Loucy (cell line): ENCODE measurements around the gene ARID1B.
"Not testable (repeated sequence)": the region's sequence is repeated elsewhere in the genome, so short reads cannot be mapped to it uniquely, and the experiment has no call there.

Experiments
- H2AFZ ChIP-seq: fragments of 200-600 bp; sonication (generic); 2 replicates; pipeline ENCODE4 v1.6.0; 2016; ENCODE audit warnings: antibody characterized with exemption, mild to moderate bottlenecking, low read length, moderate library complexity
- H3F3A ChIP-seq: fragments of 200-600 bp; 2 replicates; pipeline ENCODE4 v1.6.0; 2016; ENCODE audit warnings: antibody characterized with exemption, low read depth, mild to moderate bottlenecking
- H3K27me3 ChIP-seq: fragments of 200-600 bp; sonication (generic); 2 replicates; pipeline ENCODE4 v1.6.1; 2014; ENCODE audit warnings: low read length, mild to moderate bottlenecking; ENCODE audit not compliant: insufficient read depth, poor library complexity, severe bottlenecking
- H3K36me3 ChIP-seq: fragments of 200-600 bp; sonication (generic); 2 replicates; pipeline ENCODE4 v1.6.1; 2016; ENCODE audit warnings: low read length; ENCODE audit not compliant: insufficient read depth
- H3K4me1 ChIP-seq: fragments of 200-600 bp; sonication (generic); 2 replicates; pipeline ENCODE4 v1.5.1; 2014; ENCODE audit warnings: low read length, mild to moderate bottlenecking; ENCODE audit not compliant: insufficient read depth, poor library complexity, severe bottlenecking
- H3K4me2 ChIP-seq: fragments of 200-600 bp; sonication (generic); 2 replicates; pipeline ENCODE4 v1.6.0; 2014; ENCODE audit warnings: antibody characterized with exemption, low read length, low read depth, mild to moderate bottlenecking; ENCODE audit not compliant: poor library complexity, severe bottlenecking
- H3K4me3 ChIP-seq: fragments of 200-600 bp; sonication (generic); 2 replicates; pipeline ENCODE4 v1.5.1; 2014; ENCODE audit warnings: low read length, mild to moderate bottlenecking, mixed read lengths; ENCODE audit not compliant: poor library complexity, severe bottlenecking
- H3K79me2 ChIP-seq: fragments of 200-600 bp; sonication (generic); 2 replicates; pipeline ENCODE4 v1.6.1; 2014; ENCODE audit warnings: low read length; ENCODE audit not compliant: insufficient read depth
- H3K9ac ChIP-seq: fragments of 200-600 bp; sonication (generic); 2 replicates; pipeline ENCODE4 v1.6.0; 2014; ENCODE audit warnings: mild to moderate bottlenecking, low read depth, low read length, moderate library complexity; ENCODE audit not compliant: poor library complexity, severe bottlenecking
- H3K9me2 ChIP-seq: fragments of 200-600 bp; sonication (generic); replicated peaks from 2 replicates; pipeline ENCODE4 v1.6.1; 2016; ENCODE audit warnings: low read depth, low read length, mixed read lengths
- H3K9me3 ChIP-seq: fragments of 200-600 bp; sonication (generic); 2 replicates; pipeline ENCODE4 v1.6.1; 2014; ENCODE audit warnings: mild to moderate bottlenecking, antibody characterized with exemption, low read length, low read depth; ENCODE audit not compliant: insufficient read depth
- H4K20me1 ChIP-seq: fragments of 200-600 bp; sonication (generic); 2 replicates; pipeline ENCODE4 v1.6.0; 2014; ENCODE audit warnings: antibody characterized with exemption, low read length, mild to moderate bottlenecking; ENCODE audit not compliant: insufficient read depth, poor library complexity, severe bottlenecking
- CTCF ChIP-seq: fragments of 200-600 bp; sonication (generic); conservative IDR thresholded peaks from 2 replicates; pipeline ENCODE4 v1.5.1; 2014; ENCODE audit warnings: mild to moderate bottlenecking, antibody characterized with exemption, low read length
- EZH2phosphoT487 ChIP-seq: fragments of 200-600 bp; IDR thresholded peaks from 2 replicates; pipeline ENCODE4 v1.6.1; 2018; ENCODE audit warnings: antibody characterized with exemption, mild to moderate bottlenecking, moderate library complexity, borderline replicate concordance

ARID1B gene

GRCh38 chr6:157037165-157037564 is 260.0 kb downstream of the ARID1B start:
- Histone ChIP-seq H4K20me1 (peaks cover 32% of the 10 kb centered on the region), H3K4me2 (no peak overlapping the region), H3K9me3 (no peaks in the 10 kb centered on the region), H3K79me2 (peaks cover 54% of the 10 kb centered on the region), H3K4me1 (peaks cover 21% of the 10 kb centered on the region), H3F3A (no peaks in the 10 kb centered on the region), H3K9me2 (no peaks in the 10 kb centered on the region), H3K36me3 (peaks cover 11% of the 10 kb centered on the region; the same call in 1 of the 2 replicates), H3K27me3 (no peaks in the 10 kb centered on the region), H2AFZ (no peak overlapping the region), H3K9ac (no peak overlapping the region), H3K4me3 (no peak overlapping the region)
- TF ChIP-seq EZH2phosphoT487 = no peak
- no peak for TF ChIP-seq CTCF

- Histone ChIP-seq H3K79me2 (peaks cover 47% of the 10 kb centered on the region), H3F3A (no peaks in the 10 kb centered on the region), H3K9me3 (no peaks in the 10 kb centered on the region), H3K9ac (no peak overlapping the region), H3K27me3 (no peaks in the 10 kb centered on the region), H3K9me2 (no peaks in the 10 kb centered on the region), H3K4me3 (no peak overlapping the region), H3K36me3 (peaks cover 12% of the 10 kb centered on the region; the same call in 1 of the 2 replicates), H3K4me1 (peaks cover 18% of the 10 kb centered on the region), H3K4me2 (no peak overlapping the region), H4K20me1 (peaks cover 26% of the 10 kb centered on the region), H2AFZ (no peak overlapping the region)
- TF ChIP-seq CTCF (no peak), EZH2phosphoT487 (no peak)
Measured at GRCh38 chr6:157038610-157039009, 261.4 kb downstream of the ARID1B start.

GRCh38 chr6:157039639-157040038 is 262.5 kb downstream of the ARID1B start:
- H3K9ac ChIP-seq, H3K4me2 ChIP-seq, H2AFZ ChIP-seq, H3K9me2 ChIP-seq, H3K9me3 ChIP-seq, H3K27me3 ChIP-seq, H3F3A ChIP-seq, H3K4me3 ChIP-seq: not testable (repeated sequence)
- Histone ChIP-seq H3K36me3 (peaks cover 14% of the 10 kb centered on the region; the same call in 1 of the 2 replicates), H3K79me2 (peaks cover 44% of the 10 kb centered on the region), H4K20me1 (peaks cover 18% of the 10 kb centered on the region), H3K4me1 (peaks cover 12% of the 10 kb centered on the region)

GRCh38 chr6:157040191-157040590 is 263.0 kb downstream of the ARID1B start:
- Histone ChIP-seq H3K4me2 (no peak overlapping the region), H4K20me1 (peaks cover 13% of the 10 kb centered on the region), H3K4me1 (peaks cover 6% of the 10 kb centered on the region), H3K79me2 (peaks cover 40% of the 10 kb centered on the region), H3F3A (no peaks in the 10 kb centered on the region), H3K27me3 (no peaks in the 10 kb centered on the region), H3K4me3 (no peak overlapping the region), H3K9ac (no peak overlapping the region), H2AFZ (no peak overlapping the region), H3K9me3 (no peaks in the 10 kb centered on the region), H3K9me2 (no peaks in the 10 kb centered on the region), H3K36me3 (peaks cover 14% of the 10 kb centered on the region; the same call in 1 of the 2 replicates)
- TF ChIP-seq CTCF = no peak
- TF ChIP-seq EZH2phosphoT487 = no peak
